Measurements from ENCODE around the gene ABCA2. TPM values are rescaled to one million over a fixed set of nuclear protein-coding genes. Genes with fewer than 3 reads are reported as not detected.

Gene ABCA2
- total and polyA plus RNA-seq, 4 donors: 2.9 to 15.2 (median 12.3) TPM

DNA sequence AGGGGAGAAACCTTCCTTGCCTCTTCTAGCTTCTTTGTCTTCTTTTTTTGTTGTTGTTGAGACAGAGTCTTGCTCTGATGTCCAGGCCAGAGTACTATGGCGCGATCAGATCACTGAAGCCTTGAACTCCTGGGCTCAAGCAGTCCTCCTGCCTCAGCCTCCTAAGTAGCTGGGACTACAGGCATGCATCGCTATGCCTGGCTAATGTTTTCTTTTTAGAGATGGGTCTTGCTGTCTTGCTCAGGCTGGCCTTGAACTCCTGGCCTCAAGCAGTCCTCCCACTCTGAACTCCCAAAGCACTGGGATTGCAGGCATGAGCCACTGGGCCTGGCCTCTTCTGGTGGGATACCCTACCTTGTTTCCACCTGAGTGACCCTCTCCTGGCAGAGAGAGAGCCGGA, 39.2 kb downstream of the ABCA2 start:
- H3K27ac ChIP-seq (ENCODE audit: low read depth in 1 of 2, low read length in 2 of 2): no peak overlapping the region
- no peak overlapping the region for H3K4me3 ChIP-seq (ENCODE audit: low read depth in 1 of 3, low read length in 3 of 3)
- DNase-seq (ENCODE audit: low spot score): no peak
- peaks cover 0 to 6% (median 0%) of the 10 kb centered on the region in 4 donors for H3K27me3 ChIP-seq (ENCODE audit: control insufficient read depth in 4 of 4, insufficient read depth in 4 of 4, low read length in 3 of 4)
- no peak overlapping the region for H3K9ac ChIP-seq (ENCODE audit: low read depth in 1 of 2, low read length in 2 of 2)
- no peak for TF ChIP-seq YY1 (IDR thresholded peaks at IDR 0.05)
- peaks cover 6 to 13% (median 8%) of the 10 kb centered on the region in 4 donors for H3K4me1 ChIP-seq (ENCODE audit: control insufficient read depth in 4 of 4, insufficient read depth in 4 of 4, low read length in 3 of 4)
- no peaks in the 10 kb centered on the region for H3K36me3 ChIP-seq (ENCODE audit: control insufficient read depth in 4 of 4, insufficient read depth in 3 of 4, low read depth in 1 of 4, low read length in 3 of 4)
- WGBS: 96% methylated on average over 4 of the region's 4 CpGs
- no peaks in the 10 kb centered on the region for H3K9me3 ChIP-seq (ENCODE audit: control insufficient read depth in 4 of 4, low read length in 3 of 4)

DNA sequence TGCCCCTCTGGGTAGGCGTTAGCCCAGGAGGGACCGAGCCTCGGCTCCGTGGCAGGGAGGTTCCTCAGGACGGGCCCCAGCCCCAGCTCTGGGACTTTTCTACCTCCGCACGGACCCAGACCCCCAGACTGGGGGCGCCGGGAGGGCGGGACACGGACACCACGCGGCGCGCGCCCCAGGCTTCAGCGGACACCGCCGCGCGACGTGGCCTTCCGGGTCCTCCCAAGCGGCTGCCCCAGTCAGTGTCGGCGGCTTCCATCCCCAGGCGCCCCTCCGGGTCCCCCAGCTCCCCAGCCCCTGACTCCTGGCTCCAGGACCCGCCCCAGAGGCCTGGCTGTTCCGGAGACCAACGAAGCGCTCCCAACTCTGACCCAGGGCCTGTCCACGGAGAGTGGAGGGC, 42.2 kb downstream of the ABCA2 start:
- Histone ChIP-seq H3K9me3 (ENCODE audit: control insufficient read depth in 4 of 4, low read length in 3 of 4) (no peaks in the 10 kb centered on the region), H3K4me1 (ENCODE audit: control insufficient read depth in 4 of 4, insufficient read depth in 4 of 4, low read length in 3 of 4) (peaks cover 0 to 4% (median 1%) of the 10 kb centered on the region in 4 donors), H3K27me3 (ENCODE audit: control insufficient read depth in 4 of 4, insufficient read depth in 4 of 4, low read length in 3 of 4) (peaks cover 0 to 6% (median under 1%) of the 10 kb centered on the region in 4 donors), H3K4me3 (ENCODE audit: low read depth in 1 of 3, low read length in 3 of 3) (no peak overlapping the region), H3K27ac (ENCODE audit: low read depth in 1 of 2, low read length in 2 of 2) (no peak overlapping the region), H3K9ac (ENCODE audit: low read depth in 1 of 2, low read length in 2 of 2) (no peak overlapping the region), H3K36me3 (ENCODE audit: control insufficient read depth in 4 of 4, insufficient read depth in 3 of 4, low read depth in 1 of 4, low read length in 3 of 4) (no peaks in the 10 kb centered on the region)
- DNase-seq (ENCODE audit: low spot score): no peak
- no peak for TF ChIP-seq NR2F2 (IDR thresholded peaks at IDR 0.05)
- WGBS: 31% methylated on average over 33 of the region's 33 CpGs

DNA sequence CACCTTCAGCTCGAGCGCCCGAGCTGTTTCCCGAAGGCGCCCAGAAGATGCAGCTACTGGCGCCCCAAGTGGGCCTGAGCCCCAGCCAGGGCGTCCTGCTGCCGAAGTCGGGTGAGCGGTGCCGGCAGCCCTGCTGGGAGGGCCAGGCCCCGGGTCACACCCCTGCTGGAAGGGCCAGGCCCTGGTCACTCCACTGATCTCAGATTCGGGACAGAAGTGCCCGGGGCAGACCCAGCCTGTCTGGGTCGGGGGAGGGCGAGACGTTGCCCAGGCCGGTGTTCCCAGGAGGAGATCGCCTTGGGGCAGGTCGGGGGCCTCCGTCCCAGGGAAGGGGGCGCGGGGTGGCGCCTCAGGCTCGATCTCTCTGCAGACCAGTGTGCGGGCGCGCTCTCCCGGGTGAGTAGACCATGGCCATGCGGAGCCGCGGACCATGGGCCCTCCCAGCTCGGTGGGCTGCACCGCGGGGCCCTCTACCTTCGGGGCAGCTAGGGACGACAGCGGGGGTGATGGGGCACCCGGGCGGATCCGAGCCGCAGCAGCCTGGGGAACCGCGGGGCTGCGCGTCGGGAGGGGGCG, 42.9 kb downstream of the ABCA2 start:
- Histone ChIP-seq H3K27ac (ENCODE audit: low read depth in 1 of 2, low read length in 2 of 2) (no peak overlapping the region), H3K4me3 (ENCODE audit: low read depth in 1 of 3, low read length in 3 of 3) (no peak overlapping the region), H3K4me1 (ENCODE audit: control insufficient read depth in 4 of 4, insufficient read depth in 4 of 4, low read length in 3 of 4) (peaks cover 0 to 4% (median 1%) of the 10 kb centered on the region in 4 donors), H3K27me3 (ENCODE audit: control insufficient read depth in 4 of 4, insufficient read depth in 4 of 4, low read length in 3 of 4) (peaks cover 0 to 6% (median under 1%) of the 10 kb centered on the region in 4 donors), H3K9me3 (ENCODE audit: control insufficient read depth in 4 of 4, low read length in 3 of 4) (no peaks in the 10 kb centered on the region), H3K9ac (ENCODE audit: low read depth in 1 of 2, low read length in 2 of 2) (no peak overlapping the region), H3K36me3 (ENCODE audit: control insufficient read depth in 4 of 4, insufficient read depth in 3 of 4, low read depth in 1 of 4, low read length in 3 of 4) (no peaks in the 10 kb centered on the region)
- WGBS: 17% methylated on average over 48 of the region's 48 CpGs
- TF ChIP-seq YY1 (IDR thresholded peaks at IDR 0.05) (no peak), TAF1 (conservative IDR thresholded peaks at IDR 0.05) (no peak), GABPA (IDR thresholded peaks at IDR 0.05 in 1 of 2, conservative IDR thresholded peaks at IDR 0.05 in 1 of 2) (no peak), SP1 (IDR thresholded peaks at IDR 0.05) (no peak), HNF4A (conservative IDR thresholded peaks at IDR 0.05) (no peak), EGR1 (IDR thresholded peaks at IDR 0.05; ENCODE audit: low read depth in 2 of 2) (no peak)
- TF ChIP-seq, protein P1, sequence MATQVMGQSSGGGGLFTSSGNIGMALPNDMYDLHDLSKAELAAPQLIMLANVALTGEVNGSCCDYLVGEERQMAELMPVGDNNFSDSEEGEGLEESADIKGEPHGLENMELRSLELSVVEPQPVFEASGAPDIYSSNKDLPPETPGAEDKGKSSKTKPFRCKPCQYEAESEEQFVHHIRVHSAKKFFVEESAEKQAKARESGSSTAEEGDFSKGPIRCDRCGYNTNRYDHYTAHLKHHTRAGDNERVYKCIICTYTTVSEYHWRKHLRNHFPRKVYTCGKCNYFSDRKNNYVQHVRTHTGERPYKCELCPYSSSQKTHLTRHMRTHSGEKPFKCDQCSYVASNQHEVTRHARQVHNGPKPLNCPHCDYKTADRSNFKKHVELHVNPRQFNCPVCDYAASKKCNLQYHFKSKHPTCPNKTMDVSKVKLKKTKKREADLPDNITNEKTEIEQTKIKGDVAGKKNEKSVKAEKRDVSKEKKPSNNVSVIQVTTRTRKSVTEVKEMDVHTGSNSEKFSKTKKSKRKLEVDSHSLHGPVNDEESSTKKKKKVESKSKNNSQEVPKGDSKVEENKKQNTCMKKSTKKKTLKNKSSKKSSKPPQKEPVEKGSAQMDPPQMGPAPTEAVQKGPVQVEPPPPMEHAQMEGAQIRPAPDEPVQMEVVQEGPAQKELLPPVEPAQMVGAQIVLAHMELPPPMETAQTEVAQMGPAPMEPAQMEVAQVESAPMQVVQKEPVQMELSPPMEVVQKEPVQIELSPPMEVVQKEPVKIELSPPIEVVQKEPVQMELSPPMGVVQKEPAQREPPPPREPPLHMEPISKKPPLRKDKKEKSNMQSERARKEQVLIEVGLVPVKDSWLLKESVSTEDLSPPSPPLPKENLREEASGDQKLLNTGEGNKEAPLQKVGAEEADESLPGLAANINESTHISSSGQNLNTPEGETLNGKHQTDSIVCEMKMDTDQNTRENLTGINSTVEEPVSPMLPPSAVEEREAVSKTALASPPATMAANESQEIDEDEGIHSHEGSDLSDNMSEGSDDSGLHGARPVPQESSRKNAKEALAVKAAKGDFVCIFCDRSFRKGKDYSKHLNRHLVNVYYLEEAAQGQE (IDR thresholded peaks at IDR 0.05): no peak
- DNase-seq (ENCODE audit: low spot score): no peak

DNA sequence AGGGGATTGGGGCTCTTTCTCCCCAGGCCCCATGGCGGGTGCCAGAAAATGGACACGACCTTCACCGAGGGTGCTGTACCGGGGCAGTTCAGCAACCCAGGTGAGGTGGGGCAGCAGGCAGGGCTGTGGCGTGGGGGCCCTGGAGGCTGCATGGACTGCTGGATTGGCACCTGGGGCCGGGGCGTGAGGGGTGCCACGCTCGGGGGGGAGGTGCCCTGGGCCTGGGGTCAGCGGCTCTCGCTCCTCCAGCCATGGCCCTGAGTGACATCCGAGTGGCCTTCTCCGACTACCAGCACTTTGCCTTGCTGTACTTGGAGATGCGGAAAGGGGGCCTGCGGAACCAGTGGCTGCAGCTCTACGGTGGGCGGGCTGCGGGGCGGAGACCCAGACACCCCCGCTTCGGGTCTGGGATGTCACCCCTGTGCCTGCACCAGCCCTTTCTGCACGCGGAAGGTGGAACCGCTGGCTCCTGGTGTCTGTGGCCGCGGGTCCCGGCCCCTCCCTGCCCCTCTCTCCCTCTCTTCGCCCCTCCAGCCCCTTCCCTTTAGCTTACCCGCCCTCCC, 43.5 kb downstream of the ABCA2 start:
- 57% methylated on average over 29 of the region's 29 CpGs for WGBS
- Histone ChIP-seq H3K36me3 (ENCODE audit: control insufficient read depth in 4 of 4, insufficient read depth in 3 of 4, low read depth in 1 of 4, low read length in 3 of 4) (no peaks in the 10 kb centered on the region), H3K9me3 (ENCODE audit: control insufficient read depth in 4 of 4, low read length in 3 of 4) (no peaks in the 10 kb centered on the region), H3K4me3 (ENCODE audit: low read depth in 1 of 3, low read length in 3 of 3) (no peak overlapping the region), H3K27ac (ENCODE audit: low read depth in 1 of 2, low read length in 2 of 2) (no peak overlapping the region), H3K9ac (ENCODE audit: low read depth in 1 of 2, low read length in 2 of 2) (no peak overlapping the region), H3K27me3 (ENCODE audit: control insufficient read depth in 4 of 4, insufficient read depth in 4 of 4, low read length in 3 of 4) (peaks cover 0 to 6% (median under 1%) of the 10 kb centered on the region in 4 donors), H3K4me1 (ENCODE audit: control insufficient read depth in 4 of 4, insufficient read depth in 4 of 4, low read length in 3 of 4) (peaks cover 0 to 4% (median 1%) of the 10 kb centered on the region in 4 donors)
- no peak for DNase-seq (ENCODE audit: low spot score)
- no peak for TF ChIP-seq HNF4A (conservative IDR thresholded peaks at IDR 0.05)
- TF ChIP-seq, protein P2, sequence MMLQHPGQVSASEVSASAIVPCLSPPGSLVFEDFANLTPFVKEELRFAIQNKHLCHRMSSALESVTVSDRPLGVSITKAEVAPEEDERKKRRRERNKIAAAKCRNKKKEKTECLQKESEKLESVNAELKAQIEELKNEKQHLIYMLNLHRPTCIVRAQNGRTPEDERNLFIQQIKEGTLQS (IDR thresholded peaks at IDR 0.05): no peak
- no peak for TF ChIP-seq FOXA1 (IDR thresholded peaks at IDR 0.05)
- no peak for TF ChIP-seq HNF4G (IDR thresholded peaks at IDR 0.05)
- TF ChIP-seq, protein P3, sequence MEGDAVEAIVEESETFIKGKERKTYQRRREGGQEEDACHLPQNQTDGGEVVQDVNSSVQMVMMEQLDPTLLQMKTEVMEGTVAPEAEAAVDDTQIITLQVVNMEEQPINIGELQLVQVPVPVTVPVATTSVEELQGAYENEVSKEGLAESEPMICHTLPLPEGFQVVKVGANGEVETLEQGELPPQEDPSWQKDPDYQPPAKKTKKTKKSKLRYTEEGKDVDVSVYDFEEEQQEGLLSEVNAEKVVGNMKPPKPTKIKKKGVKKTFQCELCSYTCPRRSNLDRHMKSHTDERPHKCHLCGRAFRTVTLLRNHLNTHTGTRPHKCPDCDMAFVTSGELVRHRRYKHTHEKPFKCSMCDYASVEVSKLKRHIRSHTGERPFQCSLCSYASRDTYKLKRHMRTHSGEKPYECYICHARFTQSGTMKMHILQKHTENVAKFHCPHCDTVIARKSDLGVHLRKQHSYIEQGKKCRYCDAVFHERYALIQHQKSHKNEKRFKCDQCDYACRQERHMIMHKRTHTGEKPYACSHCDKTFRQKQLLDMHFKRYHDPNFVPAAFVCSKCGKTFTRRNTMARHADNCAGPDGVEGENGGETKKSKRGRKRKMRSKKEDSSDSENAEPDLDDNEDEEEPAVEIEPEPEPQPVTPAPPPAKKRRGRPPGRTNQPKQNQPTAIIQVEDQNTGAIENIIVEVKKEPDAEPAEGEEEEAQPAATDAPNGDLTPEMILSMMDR (IDR thresholded peaks at IDR 0.05; ENCODE audit: low read depth, low read length, missing input control): no peak
- no peak for TF ChIP-seq YY1 (IDR thresholded peaks at IDR 0.05)
- TF ChIP-seq, protein P4, sequence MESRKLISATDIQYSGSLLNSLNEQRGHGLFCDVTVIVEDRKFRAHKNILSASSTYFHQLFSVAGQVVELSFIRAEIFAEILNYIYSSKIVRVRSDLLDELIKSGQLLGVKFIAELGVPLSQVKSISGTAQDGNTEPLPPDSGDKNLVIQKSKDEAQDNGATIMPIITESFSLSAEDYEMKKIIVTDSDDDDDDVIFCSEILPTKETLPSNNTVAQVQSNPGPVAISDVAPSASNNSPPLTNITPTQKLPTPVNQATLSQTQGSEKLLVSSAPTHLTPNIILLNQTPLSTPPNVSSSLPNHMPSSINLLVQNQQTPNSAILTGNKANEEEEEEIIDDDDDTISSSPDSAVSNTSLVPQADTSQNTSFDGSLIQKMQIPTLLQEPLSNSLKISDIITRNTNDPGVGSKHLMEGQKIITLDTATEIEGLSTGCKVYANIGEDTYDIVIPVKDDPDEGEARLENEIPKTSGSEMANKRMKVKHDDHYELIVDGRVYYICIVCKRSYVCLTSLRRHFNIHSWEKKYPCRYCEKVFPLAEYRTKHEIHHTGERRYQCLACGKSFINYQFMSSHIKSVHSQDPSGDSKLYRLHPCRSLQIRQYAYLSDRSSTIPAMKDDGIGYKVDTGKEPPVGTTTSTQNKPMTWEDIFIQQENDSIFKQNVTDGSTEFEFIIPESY (IDR thresholded peaks at IDR 0.05): no peak
- TF ChIP-seq RXRA (IDR thresholded peaks at IDR 0.05): no peak
- no peak for TF ChIP-seq JUND (IDR thresholded peaks at IDR 0.05)
- TF ChIP-seq FOXA2 (IDR thresholded peaks at IDR 0.05): no peak

Data from liver (tissue), 9 donors.